ENCODE data around the gene TATDN2.

Gene TATDN2

DNA sequence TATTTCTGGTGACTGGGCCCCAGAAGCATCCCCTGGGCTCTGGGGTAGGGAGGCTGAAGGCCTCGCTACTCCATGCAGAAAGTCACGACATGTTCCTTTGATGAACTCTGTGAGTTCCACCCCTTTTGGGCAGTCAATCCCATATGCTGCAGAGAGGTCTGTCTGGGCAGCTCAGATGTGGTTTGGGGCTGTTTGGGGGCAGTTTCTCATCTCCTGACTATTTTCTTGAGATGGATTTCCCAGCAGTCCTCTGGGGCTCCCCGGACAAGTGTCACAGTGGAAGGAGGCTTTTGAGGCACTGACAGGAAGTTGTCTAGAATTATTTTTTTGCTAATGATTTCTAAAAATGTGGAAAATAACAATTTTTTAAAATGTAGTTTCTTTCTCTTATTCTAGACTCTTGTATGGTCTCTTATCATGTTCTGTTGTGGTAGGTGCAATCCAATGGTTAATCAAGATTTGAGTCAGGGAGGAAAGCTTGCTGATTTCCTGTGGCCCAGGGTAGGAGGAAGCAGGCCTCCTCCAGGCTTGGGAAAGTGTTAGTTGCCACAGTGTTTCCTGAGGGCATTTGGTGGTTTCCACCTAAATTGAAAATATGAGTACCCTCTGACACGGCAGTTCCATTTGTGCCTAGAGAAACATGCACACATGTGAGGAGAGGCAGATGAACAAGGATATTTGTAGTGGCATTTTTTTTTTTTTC, 19.9 kb upstream of the TATDN2 start:
- TF ChIP-seq, protein P1, sequence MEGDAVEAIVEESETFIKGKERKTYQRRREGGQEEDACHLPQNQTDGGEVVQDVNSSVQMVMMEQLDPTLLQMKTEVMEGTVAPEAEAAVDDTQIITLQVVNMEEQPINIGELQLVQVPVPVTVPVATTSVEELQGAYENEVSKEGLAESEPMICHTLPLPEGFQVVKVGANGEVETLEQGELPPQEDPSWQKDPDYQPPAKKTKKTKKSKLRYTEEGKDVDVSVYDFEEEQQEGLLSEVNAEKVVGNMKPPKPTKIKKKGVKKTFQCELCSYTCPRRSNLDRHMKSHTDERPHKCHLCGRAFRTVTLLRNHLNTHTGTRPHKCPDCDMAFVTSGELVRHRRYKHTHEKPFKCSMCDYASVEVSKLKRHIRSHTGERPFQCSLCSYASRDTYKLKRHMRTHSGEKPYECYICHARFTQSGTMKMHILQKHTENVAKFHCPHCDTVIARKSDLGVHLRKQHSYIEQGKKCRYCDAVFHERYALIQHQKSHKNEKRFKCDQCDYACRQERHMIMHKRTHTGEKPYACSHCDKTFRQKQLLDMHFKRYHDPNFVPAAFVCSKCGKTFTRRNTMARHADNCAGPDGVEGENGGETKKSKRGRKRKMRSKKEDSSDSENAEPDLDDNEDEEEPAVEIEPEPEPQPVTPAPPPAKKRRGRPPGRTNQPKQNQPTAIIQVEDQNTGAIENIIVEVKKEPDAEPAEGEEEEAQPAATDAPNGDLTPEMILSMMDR (IDR thresholded peaks at IDR 0.05; ENCODE audit: low read depth, low read length) = no peak
- no peak overlapping the region for H3K4me3 ChIP-seq (ENCODE audit: low read depth, low read length)

DNA sequence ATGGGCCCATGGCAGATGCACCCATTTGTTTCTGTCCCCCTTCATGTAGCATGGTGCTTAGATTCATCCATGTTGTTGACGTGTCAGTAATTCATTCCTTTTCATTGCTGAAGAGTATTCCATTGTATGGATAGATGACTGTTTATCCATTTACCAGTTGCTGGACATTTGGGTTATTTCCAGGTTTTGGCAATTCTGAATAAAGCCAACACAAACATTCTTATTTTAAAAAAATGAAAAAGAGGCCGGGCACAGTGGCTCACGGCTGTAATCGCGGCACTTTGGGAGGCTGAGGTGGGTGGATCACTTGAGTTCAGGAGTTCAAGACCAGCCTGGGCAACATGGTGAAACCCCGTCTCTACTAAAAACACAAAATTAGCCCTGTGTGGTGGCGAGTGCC, 18.7 kb upstream of the TATDN2 start:
- no peak overlapping the region for H3K4me3 ChIP-seq (ENCODE audit: low read depth, low read length)
- TF ChIP-seq, protein P1 (IDR thresholded peaks at IDR 0.05; ENCODE audit: low read depth, low read length) = no peak

DNA sequence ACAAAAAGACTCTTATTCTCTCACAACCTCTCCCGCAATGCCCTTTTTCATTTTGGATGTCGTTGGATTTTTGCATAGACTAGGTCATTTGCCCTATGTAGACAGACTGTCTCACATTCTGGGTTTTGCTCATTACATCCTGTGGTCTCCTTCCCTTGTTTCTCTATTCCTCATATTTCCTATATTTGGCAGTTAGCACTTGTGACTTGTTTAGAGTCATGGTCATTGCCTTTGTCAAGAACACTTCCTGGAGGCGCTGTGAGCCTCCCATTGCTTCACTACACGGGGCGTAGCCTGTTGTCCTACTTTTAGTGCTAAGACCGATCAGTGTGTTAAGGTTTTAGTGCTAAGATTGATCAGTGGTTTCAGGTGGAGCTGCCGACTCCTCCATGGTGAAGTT, 16.1 kb upstream of the TATDN2 start:
- TF ChIP-seq, protein P1 (IDR thresholded peaks at IDR 0.05; ENCODE audit: low read depth, low read length) = no peak
- no peak overlapping the region for H3K4me3 ChIP-seq (ENCODE audit: low read depth, low read length)

DNA sequence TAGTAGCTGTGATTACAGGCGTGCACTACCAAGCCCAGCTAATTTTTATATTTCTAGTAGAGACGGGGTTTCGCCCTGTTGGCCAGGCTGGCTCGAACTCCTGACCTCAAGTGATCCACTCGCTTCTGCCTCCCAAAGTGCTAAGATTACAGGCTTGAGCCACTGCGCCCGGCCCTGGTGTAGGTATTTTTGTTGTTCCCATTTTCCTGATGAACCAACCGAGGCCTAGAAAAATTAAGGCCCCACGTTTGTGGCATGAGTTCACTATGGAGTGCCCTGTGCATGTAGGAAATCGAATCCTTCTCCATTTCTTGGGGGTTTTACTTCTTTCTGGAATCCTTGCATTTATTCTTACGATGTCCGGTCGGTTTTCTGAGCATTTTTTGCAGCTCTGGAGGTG, 14.3 kb upstream of the TATDN2 start:
- H3K4me3 ChIP-seq (ENCODE audit: low read depth, low read length) = no peak overlapping the region
- TF ChIP-seq, protein P1 (IDR thresholded peaks at IDR 0.05; ENCODE audit: low read depth, low read length) = no peak

DNA sequence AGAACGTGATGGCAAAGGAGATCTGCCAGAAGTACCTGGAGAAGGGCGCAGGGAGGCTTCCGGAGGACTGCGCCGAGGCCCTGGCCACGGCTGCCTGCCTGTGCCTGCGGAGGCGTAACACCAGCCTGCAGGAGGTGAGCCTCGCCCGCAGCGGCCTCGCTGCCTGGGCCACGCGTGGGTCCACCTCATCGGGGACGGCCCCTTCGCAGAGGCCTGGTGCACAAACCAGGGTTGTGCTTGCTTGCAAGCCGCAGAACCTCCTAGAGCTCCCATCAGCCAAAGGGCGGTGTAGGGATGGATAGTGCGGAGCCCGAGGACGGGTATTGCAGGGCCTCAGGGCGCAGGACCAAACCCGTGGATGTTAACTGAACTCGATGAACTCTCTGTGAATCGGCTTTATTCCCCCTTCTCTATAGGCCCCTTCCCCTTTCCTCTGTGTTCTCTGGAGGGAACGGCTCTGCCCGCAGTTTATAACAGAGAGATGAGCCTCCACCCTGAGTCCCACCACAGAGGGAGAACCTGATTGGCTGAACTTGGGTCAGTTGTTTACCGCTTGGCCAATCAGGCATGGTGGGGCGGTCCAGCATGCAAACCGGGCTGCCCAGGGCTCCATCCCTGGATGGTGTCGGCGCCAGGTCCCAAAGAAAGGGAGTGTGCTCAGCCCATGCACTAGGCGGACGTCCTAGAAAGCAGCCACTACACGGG, 13.6 kb upstream of the TATDN2 start:
- TF ChIP-seq, protein P1 (IDR thresholded peaks at IDR 0.05; ENCODE audit: low read depth, low read length) = no peak
- no peak overlapping the region for H3K4me3 ChIP-seq (ENCODE audit: low read depth, low read length)

DNA sequence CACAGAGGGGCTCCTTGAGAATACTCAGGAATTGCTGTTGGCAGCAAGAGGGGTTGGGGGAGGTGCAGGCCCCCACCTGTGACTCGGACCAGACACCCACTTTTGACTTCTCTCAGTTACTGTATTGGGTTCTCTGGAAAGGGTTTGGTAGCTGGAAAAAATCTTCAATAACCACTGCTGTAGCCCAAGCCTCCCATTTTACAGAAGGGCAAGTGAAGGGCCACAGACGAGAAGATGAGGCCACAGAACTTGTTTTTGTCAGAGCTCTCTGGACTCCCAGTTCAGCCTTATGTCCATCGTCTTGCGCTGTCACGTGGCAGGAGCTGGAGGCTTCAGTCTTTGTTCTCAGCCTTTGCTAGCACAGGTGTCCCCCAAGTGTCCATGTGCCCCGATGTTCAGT, 12.7 kb upstream of the TATDN2 start:
- H3K4me3 ChIP-seq (ENCODE audit: low read depth, low read length) = no peak overlapping the region
- TF ChIP-seq, protein P1 (IDR thresholded peaks at IDR 0.05; ENCODE audit: low read depth, low read length) = no peak

Data from WI38 (cell line).